ENCODE measurements around the gene APP. TPM values are rescaled to one million over a fixed set of nuclear protein-coding genes. Genes with fewer than 3 reads are reported as not detected.

The APP gene
- total RNA-seq, 1 experiment from 2014 or later = 224 TPM

GRCh38 chr21:26164311-26164710 lies 6.3 kb downstream of the APP start:
- H3K27me3 ChIP-seq (ENCODE audit: insufficient read depth, low read depth) = no peaks in the 10 kb centered on the region
- TF ChIP-seq CTCF (conservative IDR thresholded peaks at IDR 0.05) (no peak), EZH2 (IDR thresholded peaks at IDR 0.05; ENCODE audit: low read depth) (no peak)
- peaks cover 100% of the 10 kb centered on the region for H3K79me2 ChIP-seq (ENCODE audit: low read depth)
- peaks cover 36% of the 10 kb centered on the region for H3K4me1 ChIP-seq (replicated peaks; ENCODE audit: insufficient read depth)
- ChIA-PET POLR2A (ENCODE audit: unreplicated experiment) (no interaction called here), CTCF (no interaction called here)
- no peak overlapping the region for H2AFZ ChIP-seq
- H3K4me2 ChIP-seq = no peak overlapping the region
- H4K20me1 ChIP-seq (ENCODE audit: insufficient read depth) = no peaks in the 10 kb centered on the region; the same call in 1 of the 2 replicates
- no TSS peak for BruUV-seq (replicated peaks)
- no peaks in the 10 kb centered on the region for H3K36me3 ChIP-seq (ENCODE audit: low read depth)
- no peak overlapping the region for H3K27ac ChIP-seq
- no peaks in the 10 kb centered on the region for H3K9me3 ChIP-seq (ENCODE audit: insufficient read depth, low read depth)
- H3K9me2 ChIP-seq (ENCODE audit: insufficient read depth) = no peaks in the 10 kb centered on the region
- no peak overlapping the region for H3K4me3 ChIP-seq
- intact Hi-C loops (cut with micrococcal nuclease; ENCODE audit: unreplicated experiment) = no loop called here
- H3F3A ChIP-seq (ENCODE audit: insufficient read depth, low read depth) = no peaks in the 10 kb centered on the region
- DNase-seq = no peak

DNA sequence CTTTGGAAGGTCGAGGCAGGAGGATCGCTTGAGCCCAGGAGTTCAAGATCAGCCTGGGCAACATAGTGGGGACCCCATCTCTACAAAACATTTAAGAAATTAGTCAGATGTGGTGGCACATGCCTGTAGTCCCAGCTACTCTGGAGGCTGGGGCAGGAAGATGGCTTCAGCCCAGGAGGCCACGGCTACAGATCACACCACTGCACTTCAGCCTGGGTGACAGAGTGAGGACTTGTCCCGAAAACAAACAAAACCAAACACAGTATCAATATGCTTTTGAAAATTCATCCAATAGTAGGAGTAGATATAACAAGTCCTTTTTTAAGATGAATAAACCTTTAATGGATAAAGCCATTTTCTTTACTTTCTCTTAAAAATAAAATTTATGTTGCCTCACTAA lies 8.5 kb downstream of the APP start:
- TF ChIP-seq EZH2 (IDR thresholded peaks at IDR 0.05; ENCODE audit: low read depth) = no peak
- no peak overlapping the region for H3K4me2 ChIP-seq
- H3K4me3 ChIP-seq = no peak overlapping the region
- H4K20me1 ChIP-seq (ENCODE audit: insufficient read depth) = no peaks in the 10 kb centered on the region; the same call in 1 of the 2 replicates
- intact Hi-C loops (cut with micrococcal nuclease; ENCODE audit: unreplicated experiment) = loop anchor here (2.0 kb wide), 1 partner anchor 21 kb away; no protein-coding TSS in a partner anchor
- no peak overlapping the region for H3K27ac ChIP-seq
- H3K9me2 ChIP-seq (ENCODE audit: insufficient read depth) = no peaks in the 10 kb centered on the region
- POLR2A ChIA-PET (ENCODE audit: unreplicated experiment) = no interaction called here
- no peak for DNase-seq
- H3K36me3 ChIP-seq (ENCODE audit: low read depth) = no peaks in the 10 kb centered on the region
- H3K27me3 ChIP-seq (ENCODE audit: insufficient read depth, low read depth) = no peaks in the 10 kb centered on the region
- H3K79me2 ChIP-seq (ENCODE audit: low read depth) = peaks cover 100% of the 10 kb centered on the region
- CTCF ChIA-PET = no interaction called here
- H3K9me3 ChIP-seq (ENCODE audit: insufficient read depth, low read depth) = no peaks in the 10 kb centered on the region
- H2AFZ ChIP-seq = no peak overlapping the region
- no TSS peak for BruUV-seq (replicated peaks)
- H3K4me1 ChIP-seq (replicated peaks; ENCODE audit: insufficient read depth) = peaks cover 18% of the 10 kb centered on the region
- H3F3A ChIP-seq (ENCODE audit: insufficient read depth, low read depth) = no peaks in the 10 kb centered on the region

DNA sequence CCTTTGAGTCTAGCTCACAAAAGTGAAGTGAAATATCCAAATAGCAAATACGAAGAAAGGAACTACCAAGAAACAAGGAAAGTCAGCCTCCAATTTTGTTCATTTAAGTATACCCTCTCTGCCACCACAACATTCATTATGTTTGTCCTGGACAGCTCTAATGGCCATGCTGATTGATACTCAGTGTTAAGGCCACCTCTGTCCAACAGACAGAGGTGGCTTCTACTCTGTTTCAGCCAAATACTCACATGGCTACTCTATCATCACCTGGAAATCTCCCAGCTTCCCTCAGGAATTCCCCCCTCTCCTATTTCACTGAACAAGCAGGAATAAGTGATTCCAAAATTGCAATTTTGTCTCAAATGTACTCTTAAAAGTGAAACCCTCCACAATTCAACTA lies 10.7 kb downstream of the APP start:
- no peaks in the 10 kb centered on the region; the same call in none of the 2 replicates for H4K20me1 ChIP-seq (ENCODE audit: insufficient read depth)

More for the DNA sequence above, 10.7 kb downstream of the APP start:
- no peak for TF ChIP-seq CTCF (conservative IDR thresholded peaks at IDR 0.05)
- TF ChIP-seq EZH2 (IDR thresholded peaks at IDR 0.05; ENCODE audit: low read depth) = no peak
- ChIA-PET POLR2A (ENCODE audit: unreplicated experiment) (no interaction called here), CTCF (no interaction called here)
- Histone ChIP-seq H3K79me2 (ENCODE audit: low read depth) (peaks cover 90% of the 10 kb centered on the region), H3K27ac (no peak overlapping the region), H3F3A (ENCODE audit: insufficient read depth, low read depth) (no peaks in the 10 kb centered on the region), H3K36me3 (ENCODE audit: low read depth) (no peaks in the 10 kb centered on the region), H3K9me3 (ENCODE audit: insufficient read depth, low read depth) (no peaks in the 10 kb centered on the region), H3K27me3 (ENCODE audit: insufficient read depth, low read depth) (no peaks in the 10 kb centered on the region), H3K4me1 (replicated peaks; ENCODE audit: insufficient read depth) (no peaks in the 10 kb centered on the region), H2AFZ (no peak overlapping the region), H3K4me3 (no peak overlapping the region), H3K9me2 (ENCODE audit: insufficient read depth) (no peaks in the 10 kb centered on the region), H3K4me2 (no peak overlapping the region)
- DNase-seq = no peak
- intact Hi-C loops (cut with micrococcal nuclease; ENCODE audit: unreplicated experiment) = no loop called here
- no TSS peak for BruUV-seq (replicated peaks)

Measured in PC-9 (cell line).